Measurements from ENCODE around the gene DHRS7B.
"Not testable (repeated sequence)": the region's sequence is repeated elsewhere in the genome, so short reads cannot be mapped to it uniquely, and the experiment has no call there.

DHRS7B gene

DNA sequence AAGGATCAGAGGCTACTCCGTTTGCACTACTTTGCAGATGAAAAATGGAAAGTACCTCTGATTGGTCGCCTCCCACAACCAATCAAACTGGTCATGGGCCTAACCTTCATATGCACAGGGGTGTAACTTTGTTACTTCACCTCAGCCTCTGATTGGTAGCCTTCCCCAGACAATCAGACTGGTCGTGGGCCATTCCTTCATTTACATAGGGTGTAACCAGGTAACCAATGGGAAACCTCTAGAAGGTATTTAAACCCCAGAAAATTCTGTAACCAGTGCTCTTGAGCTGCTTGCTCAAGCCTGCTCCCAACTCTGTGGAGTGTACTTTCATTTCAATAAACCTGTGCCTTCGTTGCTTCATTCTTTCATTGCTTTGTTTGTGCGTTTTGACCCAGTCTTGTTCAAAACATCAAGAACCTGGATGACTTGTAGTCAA lies 44.7 kb upstream of the DHRS7B start:
- H3K27me3 ChIP-seq (ENCODE audit: control insufficient read depth in 1 of 2, insufficient read depth in 1 of 2, low read length in 2 of 2) = peaks cover 12 to 19% of the 10 kb centered on the region in 2 experiments
- no peak overlapping the region for H3K4me2 ChIP-seq (ENCODE audit: low read length, poor library complexity, severe bottlenecking)
- whole genome bisulfite sequencing = 82% methylated on average over 5 of the region's 5 CpGs
- no peak overlapping the region for H2AK5ac ChIP-seq (ENCODE audit: low read length, severe bottlenecking)
- no peak overlapping the region for H2AFZ ChIP-seq (ENCODE audit: low read depth, low read length)
- no peak overlapping the region for H3K4ac ChIP-seq (ENCODE audit: low read depth in 1 of 2, low read length in 2 of 2)
- no peak overlapping the region for H3K9ac ChIP-seq (ENCODE audit: low read length)
- H3K23ac ChIP-seq (ENCODE audit: low read length in 2 of 2) = no peak overlapping the region
- no peak overlapping the region for H2BK15ac ChIP-seq (ENCODE audit: low read depth, poor library complexity, severe bottlenecking)
- no peaks in the 10 kb centered on the region for H3K4me1 ChIP-seq (ENCODE audit: control insufficient read depth, insufficient read depth, low read depth, low read length)
- no peak overlapping the region for H3K14ac ChIP-seq (ENCODE audit: low read length in 2 of 2)
- no peak for DNase-seq
- H3K79me1 ChIP-seq (replicated peaks; ENCODE audit: low read length, poor library complexity, severe bottlenecking) = no peaks in the 10 kb centered on the region
- H3K4me3 ChIP-seq (ENCODE audit: insufficient read depth in 1 of 2, low read depth in 1 of 2, low read length in 2 of 2) = no peak overlapping the region
- no peak overlapping the region for H2BK5ac ChIP-seq (ENCODE audit: low read depth, low read length, poor library complexity, severe bottlenecking)
- no peaks in the 10 kb centered on the region for H3K9me3 ChIP-seq (ENCODE audit: control insufficient read depth, low read length)
- no peak overlapping the region for H3K18ac ChIP-seq (ENCODE audit: low read depth in 1 of 2, low read length in 2 of 2)
- H4K91ac ChIP-seq (ENCODE audit: low read length) = no peak overlapping the region
- no peak overlapping the region for H4K8ac ChIP-seq (ENCODE audit: low read length)
- H2BK120ac ChIP-seq (ENCODE audit: low read depth, low read length) = no peak overlapping the region
- no peak overlapping the region for H2BK12ac ChIP-seq (ENCODE audit: low read length in 2 of 2)
- H3K36me3 ChIP-seq (ENCODE audit: control insufficient read depth in 1 of 2, insufficient read depth in 2 of 2, low read depth in 1 of 2, low read length in 2 of 2) = no peaks in the 10 kb centered on the region
- no peak overlapping the region for H3K27ac ChIP-seq (ENCODE audit: low read length, poor library complexity, severe bottlenecking)

DNA sequence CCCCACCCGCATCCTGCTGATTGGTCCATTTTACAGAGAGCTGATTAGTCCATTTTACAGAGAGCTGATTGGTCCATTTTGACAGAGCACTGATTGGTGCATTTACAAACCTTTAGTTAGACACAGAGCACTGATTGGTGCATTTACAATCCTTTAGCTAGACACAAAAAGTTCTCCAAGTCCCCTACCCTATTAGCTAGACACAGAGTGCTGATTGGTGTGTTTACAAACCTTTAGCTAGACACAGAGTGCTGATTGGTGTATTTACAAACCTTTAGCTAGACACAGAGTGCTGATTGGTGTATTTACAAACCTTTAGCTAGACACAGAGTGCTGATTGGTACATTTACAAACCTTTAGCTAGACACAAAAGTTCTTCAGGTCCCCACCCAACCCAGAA lies 41.5 kb upstream of the DHRS7B start:
- not testable (repeated sequence) for H3K27me3 ChIP-seq (ENCODE audit: control insufficient read depth in 1 of 2, insufficient read depth in 1 of 2, low read length in 2 of 2); H3K4me1 ChIP-seq (ENCODE audit: control insufficient read depth, insufficient read depth, low read depth, low read length); H3K79me1 ChIP-seq (replicated peaks; ENCODE audit: low read length, poor library complexity, severe bottlenecking); H3K4me2 ChIP-seq (ENCODE audit: low read length, poor library complexity, severe bottlenecking); H3K9me3 ChIP-seq (ENCODE audit: control insufficient read depth, low read length); H3K18ac ChIP-seq (ENCODE audit: low read depth in 1 of 2, low read length in 2 of 2); H3K14ac ChIP-seq (ENCODE audit: low read length in 2 of 2); H2BK12ac ChIP-seq (ENCODE audit: low read length in 2 of 2); H3K27ac ChIP-seq (ENCODE audit: low read length, poor library complexity, severe bottlenecking); H3K4ac ChIP-seq (ENCODE audit: low read depth in 1 of 2, low read length in 2 of 2); H4K91ac ChIP-seq (ENCODE audit: low read length); H3K23ac ChIP-seq (ENCODE audit: low read length in 2 of 2); H3K4me3 ChIP-seq (ENCODE audit: insufficient read depth in 1 of 2, low read depth in 1 of 2, low read length in 2 of 2); H2BK15ac ChIP-seq (ENCODE audit: low read depth, poor library complexity, severe bottlenecking); H4K8ac ChIP-seq (ENCODE audit: low read length); DNase-seq; H3K36me3 ChIP-seq (ENCODE audit: control insufficient read depth in 1 of 2, insufficient read depth in 2 of 2, low read depth in 1 of 2, low read length in 2 of 2); H3K9ac ChIP-seq (ENCODE audit: low read length); H2AFZ ChIP-seq (ENCODE audit: low read depth, low read length); H2BK120ac ChIP-seq (ENCODE audit: low read depth, low read length); H2BK5ac ChIP-seq (ENCODE audit: low read depth, low read length, poor library complexity, severe bottlenecking); H2AK5ac ChIP-seq (ENCODE audit: low read length, severe bottlenecking)
- WGBS = no CpG with 5 or more reads among the region's 1 CpG

DNA sequence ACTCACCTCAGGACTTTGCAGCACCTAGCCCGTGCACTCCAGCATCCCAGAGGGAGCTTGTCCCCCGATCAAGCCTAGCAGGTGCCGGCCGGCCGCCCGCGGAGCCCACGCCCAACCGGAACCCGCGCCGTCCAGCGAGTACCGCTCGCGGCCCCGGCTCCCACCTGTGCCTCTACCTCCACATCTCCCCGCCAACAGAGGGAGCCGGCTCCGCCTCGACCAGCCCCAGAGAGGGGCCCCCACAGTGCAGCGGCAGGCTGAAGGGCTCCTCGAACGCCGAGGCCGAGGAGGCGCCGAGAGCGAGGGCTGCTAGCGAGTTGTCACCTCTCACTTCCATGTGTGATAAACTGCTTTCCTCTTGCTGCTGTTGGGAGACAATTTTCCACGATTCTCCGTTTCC lies 41.1 kb upstream of the DHRS7B start:
- Histone ChIP-seq H3K4me1 (ENCODE audit: control insufficient read depth, insufficient read depth, low read depth, low read length) (no peaks in the 10 kb centered on the region), H3K9me3 (ENCODE audit: control insufficient read depth, low read length) (no peaks in the 10 kb centered on the region), H2BK5ac (ENCODE audit: low read depth, low read length, poor library complexity, severe bottlenecking) (no peak overlapping the region), H2BK15ac (ENCODE audit: low read depth, poor library complexity, severe bottlenecking) (no peak overlapping the region), H3K23ac (ENCODE audit: low read length in 2 of 2) (no peak overlapping the region), H2AK5ac (ENCODE audit: low read length, severe bottlenecking) (no peak overlapping the region), H4K8ac (ENCODE audit: low read length) (no peak overlapping the region), H3K4ac (ENCODE audit: low read depth in 1 of 2, low read length in 2 of 2) (no peak overlapping the region), H3K4me3 (ENCODE audit: insufficient read depth in 1 of 2, low read depth in 1 of 2, low read length in 2 of 2) (no peak overlapping the region), H3K27ac (ENCODE audit: low read length, poor library complexity, severe bottlenecking) (no peak overlapping the region), H3K79me1 (replicated peaks; ENCODE audit: low read length, poor library complexity, severe bottlenecking) (no peaks in the 10 kb centered on the region), H3K9ac (ENCODE audit: low read length) (no peak overlapping the region), H3K4me2 (ENCODE audit: low read length, poor library complexity, severe bottlenecking) (no peak overlapping the region), H2BK12ac (ENCODE audit: low read length in 2 of 2) (no peak overlapping the region), H3K14ac (ENCODE audit: low read length in 2 of 2) (no peak overlapping the region), H2BK120ac (ENCODE audit: low read depth, low read length) (no peak overlapping the region), H3K27me3 (ENCODE audit: control insufficient read depth in 1 of 2, insufficient read depth in 1 of 2, low read length in 2 of 2) (peaks cover 0 to 3% of the 10 kb centered on the region in 2 experiments), H2AFZ (ENCODE audit: low read depth, low read length) (no peak overlapping the region), H3K18ac (ENCODE audit: low read depth in 1 of 2, low read length in 2 of 2) (no peak overlapping the region), H4K91ac (ENCODE audit: low read length) (no peak overlapping the region), H3K36me3 (ENCODE audit: control insufficient read depth in 1 of 2, insufficient read depth in 2 of 2, low read depth in 1 of 2, low read length in 2 of 2) (no peaks in the 10 kb centered on the region)
- DNase-seq = no peak
- WGBS = 94% methylated on average over 30 of the region's 32 CpGs

DNA sequence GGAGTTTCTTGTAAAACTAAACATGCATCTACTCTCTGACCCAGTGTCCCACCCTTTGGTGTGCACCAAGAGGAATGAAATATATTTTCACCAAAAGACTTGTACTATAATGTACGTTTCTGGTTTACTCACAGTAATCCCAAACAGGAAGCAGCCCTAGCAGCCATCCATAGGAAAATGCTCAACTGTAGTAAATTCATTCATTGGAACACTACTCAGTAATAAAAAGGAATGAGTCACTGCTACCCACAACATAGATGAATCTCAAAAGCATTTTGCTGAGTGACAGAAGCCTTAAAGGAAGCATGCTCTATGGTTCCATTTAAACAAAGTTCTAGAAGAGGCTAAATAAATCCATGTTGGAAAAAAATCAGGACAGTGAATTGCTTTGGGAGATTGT lies 37.6 kb upstream of the DHRS7B start:
- no peaks in the 10 kb centered on the region for H3K79me1 ChIP-seq (replicated peaks; ENCODE audit: low read length, poor library complexity, severe bottlenecking)
- no peak overlapping the region for H2AK5ac ChIP-seq (ENCODE audit: low read length, severe bottlenecking)
- H4K91ac ChIP-seq (ENCODE audit: low read length) = no peak overlapping the region
- no peak overlapping the region for H2BK120ac ChIP-seq (ENCODE audit: low read depth, low read length)
- no peak overlapping the region for H3K4me3 ChIP-seq (ENCODE audit: insufficient read depth in 1 of 2, low read depth in 1 of 2, low read length in 2 of 2)
- H3K23ac ChIP-seq (ENCODE audit: low read length in 2 of 2) = no peak overlapping the region
- DNase-seq = peak; percentile 68
- H3K9me3 ChIP-seq (ENCODE audit: control insufficient read depth, low read length) = no peaks in the 10 kb centered on the region
- H3K9ac ChIP-seq (ENCODE audit: low read length) = no peak overlapping the region
- no peak overlapping the region for H3K27ac ChIP-seq (ENCODE audit: low read length, poor library complexity, severe bottlenecking)
- WGBS = 0% methylated on average over 1 of the region's 1 CpG
- no peak overlapping the region for H3K4me2 ChIP-seq (ENCODE audit: low read length, poor library complexity, severe bottlenecking)
- no peak overlapping the region for H2BK15ac ChIP-seq (ENCODE audit: low read depth, poor library complexity, severe bottlenecking)
- no peak overlapping the region for H4K8ac ChIP-seq (ENCODE audit: low read length)
- no peaks in the 10 kb centered on the region for H3K27me3 ChIP-seq (ENCODE audit: control insufficient read depth in 1 of 2, insufficient read depth in 1 of 2, low read length in 2 of 2)
- no peak overlapping the region for H3K18ac ChIP-seq (ENCODE audit: low read depth in 1 of 2, low read length in 2 of 2)
- no peak overlapping the region for H2BK5ac ChIP-seq (ENCODE audit: low read depth, low read length, poor library complexity, severe bottlenecking)
- H2BK12ac ChIP-seq (ENCODE audit: low read length in 2 of 2) = no peak overlapping the region
- H3K36me3 ChIP-seq (ENCODE audit: control insufficient read depth in 1 of 2, insufficient read depth in 2 of 2, low read depth in 1 of 2, low read length in 2 of 2) = no peaks in the 10 kb centered on the region
- no peak overlapping the region for H3K14ac ChIP-seq (ENCODE audit: low read length in 2 of 2)
- no peaks in the 10 kb centered on the region for H3K4me1 ChIP-seq (ENCODE audit: control insufficient read depth, insufficient read depth, low read depth, low read length)
- no peak overlapping the region for H2AFZ ChIP-seq (ENCODE audit: low read depth, low read length)
- H3K4ac ChIP-seq (ENCODE audit: low read depth in 1 of 2, low read length in 2 of 2) = no peak overlapping the region

Data from mesenchymal stem cell (in vitro differentiated cells and primary cell).